B cell (primary cell): ENCODE results near the gene IGSF22.

Experiments
- CTCF ChIP-seq: fragments of 200-600 bp; IDR thresholded peaks from one replicate; pipeline ENCODE4 v1.8.0; 2022; ENCODE audit warnings: antibody characterized with exemption, mild to moderate bottlenecking
- EZH2 ChIP-seq: IDR thresholded peaks from 2 replicates; pipeline ENCODE4 v1.6.1; 2012; ENCODE audit warnings: borderline replicate concordance, low read depth, mild to moderate bottlenecking, moderate library complexity, low read length; ENCODE audit not compliant: insufficient read depth, poor library complexity, severe bottlenecking

GRCh38 chr11:18720091-18720807 is 5.7 kb downstream of the IGSF22 start:
- no peak for TF ChIP-seq CTCF
- no peak for TF ChIP-seq EZH2
